H1 (cell line): Measurements from ENCODE around the gene SPHK1. TPM values are rescaled to one million over a fixed set of nuclear protein-coding genes. Genes with fewer than 3 reads are reported as not detected.

Experiments
- CTCF ChIA-PET: fragments of 300-600 bp; sonication (Branson Sonifier 250); formaldehyde crosslinking; loops from one replicate; lab custom pipeline; 2021; ENCODE audit not compliant: partially characterized antibody; lab: Charles Lee
- POLR2A ChIA-PET: fragments of 300-600 bp; sonication (Branson Sonifier 250); formaldehyde crosslinking; loops from one replicate; lab custom pipeline; 2021; ENCODE audit warnings: inconsistent platforms; ENCODE audit not compliant: partially characterized antibody; lab: Charles Lee
- DNase-seq, 2 experiments: peaks; one replicate each; pipeline versions ENCODE4 v3.0.0 to v3.0.0-alpha.2; 2010 to 2022; ENCODE audit warnings: low spot score in 2 of 2, low read depth in 1 of 2, mixed read lengths in 1 of 2
- FAIRE-seq: peaks from 2 replicates; lab custom pipeline; 2011; peaks lifted over from hg19 to GRCh38; lab: Jason Lieb, UNC
- H2AFZ ChIP-seq: 2 replicates; pipeline ENCODE4 v1.8.1; 2012; ENCODE audit warnings: low read length, inconsistent platforms
- H2AK5ac ChIP-seq: 2 replicates; pipeline ENCODE4 v1.6.1; 2013; ENCODE audit warnings: low read depth, low read length
- H2BK120ac ChIP-seq: replicated peaks from 2 replicates; pipeline ENCODE3; 2013; ENCODE audit warnings: low read depth, low read length, inconsistent platforms
- H2BK12ac ChIP-seq: 2 replicates; pipeline ENCODE4 v1.6.1; 2013; ENCODE audit warnings: low read depth, low read length
- H2BK15ac ChIP-seq: 2 replicates; pipeline ENCODE4 v1.6.1; 2013; ENCODE audit warnings: low read length
- H2BK20ac ChIP-seq: 2 replicates; pipeline ENCODE4 v1.6.1; 2013; ENCODE audit warnings: low read length
- H2BK5ac ChIP-seq: 2 replicates; pipeline ENCODE4 v1.6.1; 2013; ENCODE audit warnings: low read depth, low read length
- H3K14ac ChIP-seq: 2 replicates; pipeline ENCODE4 v1.6.1; 2013; ENCODE audit warnings: inconsistent platforms; ENCODE audit not compliant: insufficient read length
- H3K18ac ChIP-seq: 2 replicates; pipeline ENCODE4 v1.6.1; 2013; ENCODE audit warnings: low read length; ENCODE audit errors: extremely low read depth
- H3K23ac ChIP-seq: 2 replicates; pipeline ENCODE4 v1.6.1; 2013; ENCODE audit warnings: inconsistent platforms; ENCODE audit not compliant: insufficient read length
- H3K23me2 ChIP-seq: 2 replicates; pipeline ENCODE4 v1.6.1; 2013; ENCODE audit warnings: low read depth, low read length
- H3K27ac ChIP-seq: 2 replicates; pipeline ENCODE4 v1.6.1; 2011; ENCODE audit warnings: low read depth, low read length, inconsistent platforms
- H3K27me3 ChIP-seq, 4 experiments: replicated peaks in 1 of 4; 1 replicate in 1 of 4; 2 replicates in 3 of 4; pipeline versions ENCODE4 v1.6.1 to v1.8.1; 2011 to 2013; ENCODE audit warnings: low read length in 3 of 4, mild to moderate bottlenecking in 3 of 4, inconsistent platforms in 2 of 4, mixed read lengths in 2 of 4, moderate library complexity in 1 of 4; ENCODE audit not compliant: control insufficient read depth in 3 of 4, insufficient read depth in 3 of 4; ENCODE audit errors: extremely low read depth in 1 of 4
- H3K36me3 ChIP-seq, 4 experiments: 2 replicates each; pipeline versions ENCODE4 v1.6.1 to v1.8.1; 2011 to 2013; ENCODE audit warnings: mild to moderate bottlenecking in 4 of 4, low read length in 3 of 4, moderate library complexity in 2 of 4, control low read depth in 1 of 4, inconsistent platforms in 1 of 4; ENCODE audit not compliant: insufficient read depth in 4 of 4, control insufficient read depth in 2 of 4
- H3K4ac ChIP-seq: replicated peaks from 2 replicates; pipeline ENCODE3; 2013; ENCODE audit warnings: low read length, low read depth, mixed read lengths, inconsistent platforms; ENCODE audit not compliant: insufficient read length
- H3K4me1 ChIP-seq, 4 experiments: replicated peaks in 1 of 4; 1 replicate in 1 of 4; 2 replicates in 3 of 4; pipeline versions ENCODE4 v1.6.1 to v1.8.1; 2011 to 2013; ENCODE audit warnings: low read length in 3 of 4, inconsistent platforms in 2 of 4, mixed read lengths in 1 of 4; ENCODE audit not compliant: insufficient read depth in 4 of 4, control insufficient read depth in 3 of 4
- H3K4me2 ChIP-seq, 2 experiments: 2 replicates each; pipeline versions ENCODE4 v1.6.1 to v1.8.1; 2011 to 2013; ENCODE audit warnings: low read depth in 2 of 2, low read length in 2 of 2, control low read depth in 1 of 2, inconsistent platforms in 1 of 2, mild to moderate bottlenecking in 1 of 2; ENCODE audit not compliant: insufficient read depth in 1 of 2
- H3K4me3 ChIP-seq, 4 experiments: fragments of 200-600, 300-600 bp in 1 of 4; sonication (generic), shearing (Covaris generic), sonication (Bioruptor Twin) in 1 of 4; 2 replicates each; pipeline versions ENCODE4 v1.5.1 to v1.8.1; 2011 to 2016; ENCODE audit warnings: low read length in 4 of 4, low read depth in 3 of 4, control low read depth in 2 of 4, inconsistent platforms in 2 of 4, mild to moderate bottlenecking in 2 of 4, mixed read lengths in 1 of 4, moderate library complexity in 1 of 4; ENCODE audit not compliant: insufficient read depth in 2 of 4; ENCODE audit errors: extremely low read depth in 1 of 4
- H3K56ac ChIP-seq: replicated peaks from 2 replicates; pipeline ENCODE3; 2013; ENCODE audit warnings: low read depth, mild to moderate bottlenecking, mixed read lengths, low read length, inconsistent platforms; ENCODE audit not compliant: insufficient read length
- H3K79me1 ChIP-seq: 2 replicates; pipeline ENCODE4 v1.6.1; 2013; ENCODE audit warnings: low read depth, low read length, control low read depth
- H3K79me2 ChIP-seq, 2 experiments: 2 replicates each; pipeline versions ENCODE4 v1.6.1 to v1.8.1; 2012 to 2013; ENCODE audit warnings: low read length in 2 of 2, mild to moderate bottlenecking in 2 of 2, inconsistent platforms in 1 of 2; ENCODE audit not compliant: insufficient read depth in 2 of 2, control insufficient read depth in 1 of 2
- H3K9ac ChIP-seq, 4 experiments: replicated peaks in 1 of 4; 1 replicate in 1 of 4; 2 replicates in 3 of 4; pipeline versions ENCODE4 v1.6.1 to v1.8.1; 2011 to 2013; ENCODE audit warnings: low read depth in 3 of 4, low read length in 3 of 4, control low read depth in 2 of 4, mild to moderate bottlenecking in 2 of 4, moderate library complexity in 2 of 4, inconsistent platforms in 1 of 4; ENCODE audit errors: extremely low read depth in 1 of 4
- H3K9me3 ChIP-seq, 2 experiments: 2 replicates each; pipeline versions ENCODE4 v1.6.1 to v1.8.1; 2012 to 2013; ENCODE audit warnings: mild to moderate bottlenecking in 2 of 2, moderate library complexity in 2 of 2, control low read depth in 1 of 2, inconsistent platforms in 1 of 2, low read depth in 1 of 2, low read length in 1 of 2, mixed read lengths in 1 of 2; ENCODE audit not compliant: insufficient read depth in 2 of 2
- H4K20me1 ChIP-seq, 2 experiments: replicated peaks in 1 of 2; 2 replicates each; pipeline versions ENCODE3 to v1.8.1; 2011 to 2013; ENCODE audit warnings: inconsistent platforms in 2 of 2, low read length in 2 of 2, mild to moderate bottlenecking in 1 of 2; ENCODE audit not compliant: insufficient read depth in 2 of 2, control insufficient read depth in 1 of 2
- H4K5ac ChIP-seq: 2 replicates; pipeline ENCODE4 v1.6.1; 2013; ENCODE audit warnings: low read length, low read depth, mixed read lengths, inconsistent platforms; ENCODE audit not compliant: insufficient read length
- H4K8ac ChIP-seq: 2 replicates; pipeline ENCODE4 v1.8.0; 2013; ENCODE audit warnings: mild to moderate bottlenecking, moderate library complexity, low read length, inconsistent platforms; ENCODE audit not compliant: insufficient read depth; ENCODE audit errors: extremely low read depth
- H4K91ac ChIP-seq: replicated peaks from 2 replicates; pipeline ENCODE3; 2013; ENCODE audit warnings: low read length, mixed read lengths, inconsistent platforms; ENCODE audit not compliant: insufficient read length
- CBX5 ChIP-seq: fragments of 300-800, 300-1000 bp; sonication (generic); IDR thresholded peaks from 2 replicates; pipeline ENCODE4 v1.7.1; 2016; ENCODE audit warnings: antibody characterized with exemption, low read length, low read depth
- CBX8 ChIP-seq: fragments of 300-800, 300-1000 bp; sonication (generic); IDR thresholded peaks from 2 replicates; pipeline ENCODE4 v1.7.1; 2016; ENCODE audit warnings: low read depth, low read length, borderline replicate concordance
- CHD2 ChIP-seq: IDR thresholded peaks from 2 replicates; pipeline ENCODE4 v1.6.1; 2012; ENCODE audit warnings: low read length, improper control_type of control experiment
- CTBP2 ChIP-seq: IDR thresholded peaks from 2 replicates; pipeline ENCODE4 v1.7.0; 2011; ENCODE audit warnings: borderline replicate concordance, mild to moderate bottlenecking, moderate library complexity, mixed read lengths, low read length; ENCODE audit not compliant: insufficient read depth, insufficient read length
- EZH2 ChIP-seq: fragments of 200-600 bp; sonication (generic); IDR thresholded peaks from 2 replicates; pipeline ENCODE4 v1.7.1; 2012; ENCODE audit warnings: low read depth, mild to moderate bottlenecking, moderate library complexity, low read length, inconsistent platforms; ENCODE audit not compliant: severe bottlenecking
- FOSL1 ChIP-seq: IDR thresholded peaks from 2 replicates; pipeline ENCODE4 v1.6.1; 2011; ENCODE audit warnings: mild to moderate bottlenecking, low read depth, low read length, moderate library complexity; ENCODE audit not compliant: insufficient read depth
- JUND ChIP-seq: IDR thresholded peaks from 2 replicates; pipeline ENCODE4 v1.6.1; 2011; ENCODE audit warnings: mild to moderate bottlenecking, improper control_type of control experiment, low read length
- KDM5A ChIP-seq: fragments of 200-600 bp; IDR thresholded peaks from 2 replicates; pipeline ENCODE4 v1.7.1; 2012; ENCODE audit warnings: mild to moderate bottlenecking, low read length, inconsistent platforms, mixed read lengths
- PHF8 ChIP-seq: fragments of 200-600 bp; sonication (generic); conservative IDR thresholded peaks from 2 replicates; pipeline ENCODE4 v1.7.1; 2012; ENCODE audit warnings: low read depth, mild to moderate bottlenecking, inconsistent platforms, low read length, moderate library complexity
- RBBP5 ChIP-seq: IDR thresholded peaks from 2 replicates; pipeline ENCODE4 v1.7.1; 2012; ENCODE audit warnings: low read depth, mild to moderate bottlenecking, inconsistent platforms, low read length, moderate library complexity, borderline replicate concordance
- SAP30 ChIP-seq: fragments of 300-600 bp; sonication (generic); IDR thresholded peaks from 2 replicates; pipeline ENCODE4 v1.7.1; 2012; ENCODE audit warnings: low read length, moderate library complexity, mild to moderate bottlenecking, inconsistent platforms; ENCODE audit not compliant: insufficient read depth, insufficient replicate concordance
- SIRT6 ChIP-seq: IDR thresholded peaks from one replicate; pipeline ENCODE4 v1.7.1; 2012; ENCODE audit warnings: low read length, inconsistent platforms
- SP2 ChIP-seq: IDR thresholded peaks from 2 replicates; pipeline ENCODE4 v1.6.1; 2012; ENCODE audit warnings: mild to moderate bottlenecking, low read length, inconsistent platforms
- SP4 ChIP-seq: IDR thresholded peaks from 2 replicates; pipeline ENCODE4 v1.6.1; 2012; ENCODE audit warnings: low read length, inconsistent platforms
- TAF7 ChIP-seq: optimal IDR thresholded peaks from 2 replicates; pipeline ENCODE3; 2011; ENCODE audit warnings: low read depth, mild to moderate bottlenecking, inconsistent platforms, low read length, moderate library complexity, borderline replicate concordance
- WGBS, 2 experiments: shearing (Covaris generic) in 1 of 2; methylation state at CpG; one replicate each; pipeline versions ENCODE4 v1.1.6 to v1.1.7; 2013 to 2015; ENCODE audit warnings: low lambda C conversion rate in 2 of 2, mixed read lengths in 2 of 2, inconsistent platforms in 1 of 2, low coverage in 1 of 2, missing lambda C conversion rate in 1 of 2; ENCODE audit not compliant: insufficient replicate concordance in 2 of 2, insufficient coverage in 1 of 2, insufficient read length in 1 of 2; ENCODE audit errors: extremely low coverage in 1 of 2, missing lambda C conversion rate in 1 of 2; 5-methylcytosine and 5-hydroxymethylcytosine counted together
- polyA plus RNA-seq, 7 experiments: library from polyadenylated mRNA; depleted of rRNA in 3 of 7; stranded (reverse) in 5 of 7; unstranded in 2 of 7; fragments of >200 nt in 5 of 7; fragments of 200-250 nt in 2 of 7; gene quantifications; 1 replicate in 5 of 7; 2 replicates in 1 of 7; 4 replicates in 1 of 7; pipeline versions ENCODE4 v1.2.1 to v1.2.3, GENCODE V29; 2011 to 2013; ENCODE audit warnings: missing spikeins in 2 of 7, mixed read lengths in 2 of 7
- total RNA-seq: library from RNA; stranded (reverse); fragmentation: NEBNext Ultra II Directional; extraction: Animal tissue kit (Norgen Biotek cat#: 25700); gene quantifications from 2 replicates; pipeline ENCODE4 v1.2.1, GENCODE V29; 2021

Gene SPHK1
- total and polyA plus RNA-seq, 2 of the 8 experiments (the other 6 are each of a cell fraction or from before 2014, with no cell fraction given) = 2.4 TPM

GRCh38 chr17:76394166-76394565 lies 9.8 kb downstream of the SPHK1 start:
- Histone ChIP-seq H2BK5ac (no peak overlapping the region), H2BK15ac (no peak overlapping the region), H3K56ac (no peak overlapping the region), H3K9me3 (no peaks in the 10 kb centered on the region), H3K23me2 (no peaks in the 10 kb centered on the region; the same call in 1 of the 2 replicates), H2AK5ac (no peak overlapping the region)
- TF ChIP-seq KDM5A (no peak), CHD2 (no peak), SP4 (no peak), SAP30 (no peak), PHF8 (no peak), FOSL1 (no peak), EZH2 (no peak), SP2 (no peak), CBX8 (no peak), RBBP5 (no peak), CBX5 (no peak), TAF7 (no peak), CTBP2 (no peak), JUND (no peak), SIRT6 (no peak)
- TF ChIP-seq, all 59 proteins: peak for 0
- Histone ChIP-seq H3K18ac (no peak overlapping the region), H2AFZ (no peak overlapping the region), H3K27me3 (no peaks in the 10 kb centered on the region), H3K4me2 (no peak overlapping the region), H3K4me1 (peaks cover 0 to 11% (median 7%) of the 10 kb centered on the region in 4 experiments; a peak in 6 of 7 replicates), H3K27ac (no peak overlapping the region), H3K4ac (no peak overlapping the region), H3K79me1 (no peaks in the 10 kb centered on the region; the same call in 1 of the 2 replicates), H4K91ac (no peak overlapping the region), H2BK120ac (no peak overlapping the region), H3K79me2 (no peaks in the 10 kb centered on the region), H2BK20ac (no peak overlapping the region), H3K4me3 (no peak overlapping the region), H2BK12ac (no peak overlapping the region), H3K9ac (no peak overlapping the region; a peak in 1 of 7 replicates), H3K14ac (no peak overlapping the region), H3K36me3 (peaks cover 22 to 56% (median 46%) of the 10 kb centered on the region in 4 experiments), H4K5ac (no peak overlapping the region), H4K20me1 (peaks cover 5 to 9% of the 10 kb centered on the region in 2 experiments), H3K23ac (no peak overlapping the region), H4K8ac (no peak overlapping the region)
- no peak for DNase-seq
- 91% methylated on average over 10 of the region's 10 CpGs; no CpG with 5 or more reads in 1 of the 2 experiments for WGBS, 2 experiments
- no peak for FAIRE-seq
- POLR2A ChIA-PET = no interaction called here
- CTCF ChIA-PET = interaction anchor here (0.6 to 28.1 kb wide), 6 partner anchors 9 to 91 kb away, joined by 3 to 635 read pairs (median 4); partner anchors contain the start of genes PRPSAP1 and SPHK1
